ENCODE results near the gene OR5AP2.
"Not testable (repeated sequence)": the region's sequence is repeated elsewhere in the genome, so short reads cannot be mapped to it uniquely, and the experiment has no call there.

OR5AP2 gene

DNA sequence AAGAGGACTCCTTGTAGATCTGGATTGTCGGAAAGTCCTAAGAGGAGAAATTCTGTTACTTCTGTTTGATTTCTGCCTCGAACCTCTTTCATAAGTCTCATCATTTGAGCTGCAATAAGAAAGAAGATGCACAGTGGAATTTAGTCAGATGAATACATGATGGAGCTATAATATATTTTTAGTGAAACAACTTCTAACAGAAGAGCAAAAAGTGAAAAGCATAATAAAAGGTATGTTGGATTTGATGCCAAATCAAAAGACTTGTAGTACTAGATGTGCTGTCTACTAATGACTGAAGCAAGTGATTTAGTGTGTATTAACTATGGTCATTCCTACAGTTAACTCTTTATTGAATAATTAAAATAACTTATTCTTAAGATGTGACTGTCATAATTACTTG lies at the start of gene OR5AP2:
Gene OR5AP2, minus strand, starts transcription at position 101 of the 400 bp plus-strand sequence. Its CDS starts 0 bp downstream, at position 101.
- DNase-seq (ENCODE audit: low read depth): no peak

DNA sequence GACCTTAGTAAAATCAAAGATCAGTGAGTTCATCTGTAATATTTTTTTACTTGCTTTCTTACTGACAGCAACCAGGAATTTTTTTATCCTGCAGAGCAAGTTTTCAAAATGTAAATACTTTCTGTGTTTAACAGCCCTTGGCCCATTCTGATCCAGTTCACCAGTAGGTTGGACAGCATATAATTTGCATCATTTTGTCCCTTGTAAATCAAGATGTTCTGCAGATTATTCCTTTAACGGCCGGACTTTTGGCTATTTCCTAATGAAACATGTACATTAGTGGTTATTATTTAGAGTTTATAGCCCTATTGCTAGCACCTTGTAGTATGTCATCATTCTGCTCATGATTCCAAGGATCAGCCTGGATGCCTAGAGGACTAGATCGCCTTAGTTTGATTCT lies 48.9 kb upstream of the OR5AP2 start:
- DNase-seq (ENCODE audit: low read depth): not testable (repeated sequence)

DNA sequence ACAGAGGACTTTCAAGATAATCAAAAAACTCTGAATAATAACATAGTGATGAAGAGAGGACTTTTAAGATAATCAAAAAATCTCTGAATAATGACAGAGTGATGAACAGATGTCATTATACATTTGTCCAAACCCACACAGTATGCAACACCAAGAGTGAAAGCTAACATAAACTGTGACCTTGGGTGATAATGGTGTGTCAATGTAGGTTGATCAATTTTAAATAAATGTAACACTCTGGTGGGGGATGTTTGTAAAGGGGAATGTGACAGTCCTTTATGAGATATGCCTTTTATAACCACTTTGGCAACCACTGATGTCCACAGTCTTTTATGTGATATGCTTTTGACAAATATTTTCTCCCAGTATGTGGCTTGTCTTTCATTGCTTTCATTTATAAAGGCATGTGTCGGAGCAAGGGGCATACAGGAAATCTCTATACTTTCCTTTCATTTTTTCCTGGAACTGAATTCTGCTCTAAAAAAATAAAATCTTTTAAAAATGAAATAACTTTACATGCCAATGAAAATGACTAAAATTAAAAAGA lies 46.4 kb upstream of the OR5AP2 start:
- DNase-seq (ENCODE audit: low read depth): no peak

DNA sequence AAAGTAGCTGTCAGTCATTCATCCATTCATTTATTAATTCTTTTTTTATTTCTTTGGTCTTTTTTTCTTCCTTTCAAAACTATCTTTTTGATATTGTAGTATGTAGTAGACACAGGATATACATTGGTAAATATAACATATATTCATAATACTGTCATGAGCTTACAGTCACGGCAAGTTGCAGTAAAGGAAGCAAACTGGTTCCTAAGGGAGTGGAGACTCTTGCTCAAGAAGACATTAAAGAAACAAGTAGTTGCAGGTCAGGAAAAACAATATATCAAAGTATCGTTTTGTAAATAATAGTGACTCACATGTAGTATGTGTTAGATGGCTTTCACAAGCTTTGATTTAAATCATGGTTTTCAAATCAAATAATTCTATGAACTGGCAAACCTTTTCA lies 28.7 kb upstream of the OR5AP2 start:
- no peak for DNase-seq (ENCODE audit: low read depth)

DNA sequence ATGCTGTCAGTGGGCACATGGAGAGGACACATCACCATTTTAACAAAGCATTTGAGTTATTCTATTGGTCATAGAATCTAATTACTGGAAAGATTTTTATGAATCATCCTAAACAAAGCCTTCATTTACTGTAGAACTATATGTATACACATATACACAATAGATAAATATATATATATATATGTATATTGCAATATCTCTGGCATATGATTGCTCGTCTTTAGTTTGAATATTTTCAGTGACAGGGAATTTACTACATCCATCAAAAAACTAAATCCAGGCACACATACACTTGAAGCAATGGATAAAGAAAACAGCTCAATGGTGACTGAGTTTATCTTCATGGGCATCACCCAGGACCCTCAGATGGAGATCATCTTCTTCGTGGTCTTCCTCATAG lies 21.1 kb upstream of the OR5AP2 start, which contains the start of gene OR5AR1:
Gene OR5AR1, plus strand, starts transcription at position 301 of the 400 bp plus-strand sequence. Its CDS starts 0 bp downstream, at position 301.
- DNase-seq (ENCODE audit: low read depth): no peak

DNA sequence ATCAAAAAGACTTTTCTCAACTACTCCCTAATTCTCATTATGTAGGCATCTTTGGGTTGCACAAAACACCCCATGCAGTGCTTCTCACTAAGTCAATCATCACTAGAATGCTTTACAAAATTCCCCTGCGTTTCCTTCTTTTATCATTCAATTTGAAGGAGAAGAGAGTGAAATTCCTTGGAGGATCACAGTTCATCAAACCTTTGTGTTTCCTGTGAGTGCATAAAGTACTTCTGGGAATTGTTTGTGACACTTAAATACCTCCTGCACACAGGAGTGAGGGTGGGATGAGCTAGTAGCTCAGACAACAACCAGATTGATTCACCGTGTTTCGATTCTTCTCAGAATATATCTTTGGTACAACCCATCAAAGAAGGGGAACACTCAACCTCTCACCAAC lies 17.5 kb upstream of the OR5AP2 start:
- no peak for DNase-seq (ENCODE audit: low read depth)

DNA sequence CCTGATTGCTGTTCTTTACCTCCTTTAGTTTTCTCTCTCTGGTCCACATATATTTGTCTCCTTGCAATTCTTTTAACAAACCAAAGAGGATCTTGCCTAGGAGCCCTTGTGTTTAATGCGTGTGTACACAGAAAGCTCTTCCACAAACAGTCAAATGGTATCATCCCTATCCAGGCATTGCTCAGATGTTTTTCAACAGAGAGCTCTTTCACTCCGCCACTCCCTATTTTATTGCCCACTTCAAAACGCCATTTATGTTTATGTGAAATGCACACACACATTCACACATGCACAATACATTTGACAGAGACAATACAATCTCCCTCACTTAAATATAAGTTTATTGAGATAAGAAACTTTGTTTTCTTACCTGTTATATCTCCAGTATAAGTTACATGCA lies 4.7 kb downstream of the OR5AP2 start:
- DNase-seq (ENCODE audit: low read depth): no peak

DNA sequence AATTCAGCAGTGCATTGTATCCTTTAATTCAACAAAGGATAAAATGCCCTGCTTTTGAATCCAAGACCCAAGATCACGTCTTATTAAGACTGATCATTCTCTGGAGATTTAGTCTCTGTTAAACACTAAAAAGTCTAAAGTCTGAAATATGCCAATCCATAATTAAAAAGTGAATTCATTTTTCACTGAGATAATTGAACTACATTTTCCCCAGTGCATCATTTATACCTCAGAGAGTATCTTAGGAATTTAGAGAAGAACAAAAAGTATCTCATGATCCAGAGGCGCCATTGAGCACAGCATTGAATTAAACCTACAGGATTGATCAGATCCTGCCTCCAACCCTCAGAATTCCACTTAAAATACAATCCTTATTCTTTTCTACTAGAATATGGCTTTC lies 5.4 kb downstream of the OR5AP2 start:
- no peak for DNase-seq (ENCODE audit: low read depth)

DNA sequence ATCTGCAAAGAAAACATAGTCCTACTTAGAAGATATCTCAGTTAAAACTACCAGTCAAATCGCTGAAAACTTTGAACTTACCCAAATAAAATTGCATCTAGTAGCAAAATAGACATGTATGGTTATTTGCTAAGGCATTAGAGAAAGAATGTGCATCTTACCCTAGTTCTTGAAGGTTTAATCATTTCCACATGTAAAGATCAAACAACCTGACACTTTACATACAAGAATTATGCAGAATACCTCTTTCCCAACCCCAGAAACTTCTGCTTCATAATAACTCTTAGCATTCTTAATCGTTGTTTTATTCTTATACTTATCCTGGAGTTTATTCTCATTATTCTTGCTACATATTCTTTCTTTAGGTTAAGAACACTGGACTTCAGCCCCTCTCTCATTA lies 9.9 kb downstream of the OR5AP2 start:
- DNase-seq (ENCODE audit: low read depth): no peak

DNA sequence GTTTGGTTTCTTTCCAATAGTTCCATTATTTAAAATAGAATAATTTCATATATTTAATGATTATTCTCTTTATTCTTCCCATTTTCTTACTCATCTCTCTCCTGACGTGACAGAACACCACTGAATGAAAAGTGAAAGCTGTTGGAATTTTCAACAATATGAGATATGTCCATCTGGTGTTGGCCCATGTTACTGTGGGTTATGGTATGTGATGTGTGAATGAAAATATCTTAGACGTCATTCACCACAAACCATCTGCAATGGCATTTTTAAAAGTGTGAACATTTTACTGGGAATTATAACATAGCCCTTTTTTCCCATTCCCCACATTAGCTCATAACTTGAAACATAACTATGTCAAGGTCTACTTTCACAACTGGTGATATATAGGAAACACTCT lies 16.3 kb downstream of the OR5AP2 start:
- no peak for DNase-seq (ENCODE audit: low read depth)

DNA sequence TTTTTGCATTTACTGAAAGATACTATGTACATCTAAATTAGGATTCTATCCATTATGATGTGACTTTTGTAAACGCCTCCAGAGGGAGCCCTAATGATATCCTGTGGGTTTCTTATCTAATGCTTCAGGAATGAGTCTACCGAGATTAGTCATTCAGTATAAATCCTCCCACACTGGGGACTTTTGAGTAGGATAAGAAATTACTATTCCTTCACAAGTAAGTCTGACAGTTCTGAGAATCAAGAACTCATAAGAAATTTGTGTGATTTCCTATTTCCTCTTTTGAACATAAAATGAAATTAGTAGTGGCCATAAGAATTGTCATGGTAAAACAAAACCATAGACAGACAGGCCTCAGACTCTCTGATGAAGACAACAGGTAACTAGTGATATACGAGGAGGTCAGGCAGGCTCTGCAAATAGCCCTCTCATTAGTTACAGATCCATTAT lies 17.6 kb downstream of the OR5AP2 start:
- DNase-seq (ENCODE audit: low read depth): no peak

DNA sequence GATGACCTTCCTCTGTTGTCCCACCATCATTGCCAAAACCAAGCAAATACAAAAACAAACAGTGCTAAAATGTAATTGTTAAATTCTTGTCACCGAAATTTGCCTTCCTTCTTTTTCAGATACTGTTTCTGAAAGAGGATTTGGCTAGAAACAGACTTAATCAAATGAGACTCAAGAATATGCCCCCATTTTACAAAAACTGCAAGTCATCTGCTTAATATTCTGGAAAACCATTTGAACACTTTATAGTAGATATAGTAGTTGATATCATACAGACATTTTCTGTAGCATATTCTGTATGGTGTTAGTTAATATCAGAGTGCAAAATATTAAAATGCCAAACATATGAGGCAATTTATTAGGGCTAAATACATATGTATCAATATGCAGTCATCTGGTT lies 31.1 kb downstream of the OR5AP2 start:
- DNase-seq (ENCODE audit: low read depth): no peak

DNA sequence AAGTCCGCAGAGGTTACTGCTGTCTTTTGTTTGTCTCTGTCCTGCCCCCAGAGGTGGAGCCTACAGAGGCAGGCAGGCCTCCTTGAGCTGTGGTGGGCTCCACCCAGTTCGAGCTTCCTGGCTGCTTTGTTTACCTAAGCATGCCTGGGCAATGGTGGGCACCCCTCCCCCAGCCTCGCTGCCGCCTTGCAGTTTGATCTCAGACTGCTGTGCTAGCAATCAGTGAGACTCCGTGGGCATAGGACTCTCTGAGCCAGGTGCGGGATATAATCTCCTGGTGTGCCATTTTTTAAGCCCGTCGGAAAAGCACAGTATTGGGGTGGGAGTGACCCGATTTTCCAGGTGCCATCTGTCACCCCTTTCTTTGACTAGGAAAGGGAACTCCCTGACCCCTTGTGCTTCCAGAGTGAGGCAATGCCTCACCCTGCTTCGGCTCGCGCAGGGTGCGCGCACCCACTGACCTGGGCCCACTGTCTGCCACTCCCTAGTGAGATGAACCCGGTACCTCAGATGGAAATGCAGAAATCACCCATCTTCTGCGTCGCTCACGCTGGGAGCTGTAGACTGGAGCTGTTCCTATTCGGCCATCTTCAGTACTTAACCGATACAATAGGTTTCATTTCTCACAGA lies 50.0 kb downstream of the OR5AP2 start:
- not testable (repeated sequence) for DNase-seq (ENCODE audit: low read depth)

Measured in stimulated activated CD8-positive, alpha-beta memory T cell treated with anti-CD3 and anti-CD28 coated beads, Interleukin-15, amount 100 ng/mL, for 24 hours (primary cell).